OCI-M2 (cell line): ENCODE measurements around the gene ATIC.
A peak's percentile ranks its signal among the peaks of the same experiment; 100 is the strongest.
"Not testable (repeated sequence)": the region's sequence is repeated elsewhere in the genome, so short reads cannot be mapped to it uniquely, and the experiment has no call there.

Experiments
- DNase-seq: peaks from one replicate; lab custom pipeline; 2025; ENCODE audit not compliant: unreplicated experiment; lab: John Stamatoyannopoulos, UW

The ATIC gene

GRCh38 chr2:215311625-215312396, at the start of gene ATIC:
Gene ATIC, plus strand, starts transcription at chr2:215312059. Its CDS starts 84 bp downstream, at chr2:215312143.
- peak; percentile 61 for DNase-seq

- no peak for DNase-seq
Measured at GRCh38 chr2:215262303-215262702, 49.6 kb upstream of the ATIC start.

GRCh38 chr2:215262741-215263362, 49.0 kb upstream of the ATIC start:
- no peak for DNase-seq

- DNase-seq: no peak
Measured at GRCh38 chr2:215264374-215264773, 47.5 kb upstream of the ATIC start.

- peak; percentile 17 for DNase-seq
Measured at GRCh38 chr2:215269397-215270117, 42.3 kb upstream of the ATIC start.

- no peak for DNase-seq
Measured at GRCh38 chr2:215270118-215270451, 41.8 kb upstream of the ATIC start.

- DNase-seq: no peak
Measured at GRCh38 chr2:215271446-215271845, 40.4 kb upstream of the ATIC start.

GRCh38 chr2:215272918-215273317, 38.9 kb upstream of the ATIC start:
- DNase-seq: no peak

- DNase-seq: no peak
Measured at GRCh38 chr2:215274829-215275228, 37.0 kb upstream of the ATIC start.

GRCh38 chr2:215275824-215276223, 36.0 kb upstream of the ATIC start:
- no peak for DNase-seq

GRCh38 chr2:215277944-215278343, 33.9 kb upstream of the ATIC start:
- no peak for DNase-seq

GRCh38 chr2:215280326-215280725, 31.5 kb upstream of the ATIC start:
- no peak for DNase-seq

GRCh38 chr2:215283221-215283620, 28.6 kb upstream of the ATIC start:
- no peak for DNase-seq

- no peak for DNase-seq
Measured at GRCh38 chr2:215286309-215286708, 25.6 kb upstream of the ATIC start.

GRCh38 chr2:215288112-215288815, 23.6 kb upstream of the ATIC start:
- DNase-seq: no peak

GRCh38 chr2:215290980-215291599, 20.8 kb upstream of the ATIC start:
- DNase-seq: no peak

- DNase-seq: no peak
Measured at GRCh38 chr2:215293879-215294278, 18.0 kb upstream of the ATIC start.

GRCh38 chr2:215299337-215299859, 12.5 kb upstream of the ATIC start:
- no peak for DNase-seq

- DNase-seq: no peak
Measured at GRCh38 chr2:215301994-215302393, 9.9 kb upstream of the ATIC start.

GRCh38 chr2:215311259-215311624, 617 bp upstream of the ATIC start:
- not testable (repeated sequence) for DNase-seq

- DNase-seq: no peak
Measured at GRCh38 chr2:215313255-215313613, 1.4 kb downstream of the ATIC start.
